ENCODE data around the gene KIF21A.
"Not testable (repeated sequence)": the region's sequence is repeated elsewhere in the genome, so short reads cannot be mapped to it uniquely, and the experiment has no call there.

The KIF21A gene

DNA sequence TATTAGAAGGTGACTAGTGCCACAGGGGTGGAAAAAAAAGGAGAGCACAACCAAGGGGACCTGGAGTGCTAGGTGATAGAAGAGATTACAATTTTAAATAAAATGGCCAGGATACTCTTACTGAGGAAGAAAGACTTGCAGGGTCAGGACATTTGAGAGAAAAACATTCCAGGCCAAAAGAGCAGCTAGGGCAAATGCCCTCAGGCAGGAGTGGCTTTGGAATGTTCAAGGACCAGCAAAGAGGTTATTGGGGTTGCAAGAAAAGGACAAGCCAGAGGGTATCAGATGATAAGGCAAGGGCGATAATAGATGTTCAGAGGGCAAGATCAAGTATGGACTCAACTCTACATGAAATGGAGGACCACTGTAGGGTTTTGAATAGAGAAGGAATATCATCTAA is 146.4 kb downstream of the KIF21A start:
- no peak for DNase-seq (ENCODE audit: low read depth)
- TF ChIP-seq, protein P1, sequence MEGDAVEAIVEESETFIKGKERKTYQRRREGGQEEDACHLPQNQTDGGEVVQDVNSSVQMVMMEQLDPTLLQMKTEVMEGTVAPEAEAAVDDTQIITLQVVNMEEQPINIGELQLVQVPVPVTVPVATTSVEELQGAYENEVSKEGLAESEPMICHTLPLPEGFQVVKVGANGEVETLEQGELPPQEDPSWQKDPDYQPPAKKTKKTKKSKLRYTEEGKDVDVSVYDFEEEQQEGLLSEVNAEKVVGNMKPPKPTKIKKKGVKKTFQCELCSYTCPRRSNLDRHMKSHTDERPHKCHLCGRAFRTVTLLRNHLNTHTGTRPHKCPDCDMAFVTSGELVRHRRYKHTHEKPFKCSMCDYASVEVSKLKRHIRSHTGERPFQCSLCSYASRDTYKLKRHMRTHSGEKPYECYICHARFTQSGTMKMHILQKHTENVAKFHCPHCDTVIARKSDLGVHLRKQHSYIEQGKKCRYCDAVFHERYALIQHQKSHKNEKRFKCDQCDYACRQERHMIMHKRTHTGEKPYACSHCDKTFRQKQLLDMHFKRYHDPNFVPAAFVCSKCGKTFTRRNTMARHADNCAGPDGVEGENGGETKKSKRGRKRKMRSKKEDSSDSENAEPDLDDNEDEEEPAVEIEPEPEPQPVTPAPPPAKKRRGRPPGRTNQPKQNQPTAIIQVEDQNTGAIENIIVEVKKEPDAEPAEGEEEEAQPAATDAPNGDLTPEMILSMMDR (IDR thresholded peaks at IDR 0.05; ENCODE audit: low read depth, low read length, missing control alignments), result no peak
- H3K4me3 ChIP-seq (ENCODE audit: low read depth, low read length), result no peak overlapping the region

DNA sequence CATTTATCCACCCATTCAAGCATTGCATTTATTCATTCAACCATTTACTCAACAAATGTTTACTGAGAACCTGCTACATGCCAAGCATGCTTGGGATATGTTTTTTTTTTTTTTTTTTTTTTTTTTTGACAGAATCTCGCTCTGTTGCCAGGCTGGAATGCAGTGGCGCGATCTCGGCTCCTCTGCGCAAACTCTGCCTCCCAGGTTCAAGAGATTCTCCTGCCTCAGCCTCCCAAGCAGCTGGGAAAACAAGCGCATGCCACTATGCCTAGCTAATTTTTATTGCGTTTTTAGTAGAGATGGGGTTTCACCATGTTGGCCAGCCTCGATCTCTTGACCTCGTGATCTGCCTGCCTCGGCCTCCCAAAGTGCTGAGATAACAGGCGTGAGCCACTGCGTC is 147.3 kb downstream of the KIF21A start:
- not testable (repeated sequence) for DNase-seq (ENCODE audit: low read depth)

DNA sequence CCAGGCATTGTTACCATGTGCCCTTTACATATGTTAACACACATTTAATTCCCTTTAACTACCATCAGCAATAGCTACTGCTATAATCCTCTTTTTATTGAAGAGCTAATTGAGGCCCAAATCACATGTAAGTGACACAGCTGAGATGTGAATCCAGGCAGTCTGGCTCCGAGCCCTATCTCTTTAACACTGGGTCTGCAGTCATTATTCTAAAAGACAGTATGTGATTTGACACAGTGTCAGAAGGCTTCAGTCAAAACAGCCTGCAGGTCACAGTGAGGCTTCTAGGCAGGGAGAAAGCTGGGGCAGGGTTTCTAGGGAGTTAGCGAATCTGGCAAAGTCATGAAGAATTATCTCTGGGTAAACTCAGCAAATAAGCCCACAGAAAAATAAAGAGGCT is 148.2 kb downstream of the KIF21A start:
- TF ChIP-seq, protein P1 (IDR thresholded peaks at IDR 0.05; ENCODE audit: low read depth, low read length, missing control alignments), result no peak
- DNase-seq (ENCODE audit: low read depth), result no peak
- no peak overlapping the region for H3K4me3 ChIP-seq (ENCODE audit: low read depth, low read length)

More for the DNA sequence above, 147.3 kb downstream of the KIF21A start:
- not testable (repeated sequence) for H3K4me3 ChIP-seq (ENCODE audit: low read depth, low read length)

DNA sequence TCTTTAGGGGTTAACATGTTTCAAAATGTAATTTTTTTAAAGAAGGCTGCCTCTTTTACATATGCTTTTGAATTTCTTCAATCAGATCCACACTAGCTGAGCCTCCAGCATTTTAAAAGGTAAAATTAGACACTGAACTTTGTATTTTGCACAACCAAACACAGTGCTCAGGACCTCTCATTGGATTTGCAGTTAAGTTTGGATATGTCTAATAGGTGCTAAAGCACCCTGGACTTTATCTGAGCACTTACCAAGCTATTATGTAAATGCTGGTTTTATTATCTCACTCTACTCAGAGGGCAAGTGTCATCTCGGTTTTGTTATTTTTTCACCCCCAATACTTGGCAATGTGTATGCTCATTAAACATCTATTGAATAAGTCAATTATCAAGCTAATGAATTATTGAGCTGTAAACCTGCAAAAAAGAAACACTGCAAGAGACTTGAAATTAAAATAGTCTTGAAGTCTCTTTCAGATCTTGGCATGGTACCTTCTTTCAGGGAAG is 150.7 kb downstream of the KIF21A start:
- no peak for DNase-seq (ENCODE audit: low read depth)
- TF ChIP-seq, protein P1 (IDR thresholded peaks at IDR 0.05; ENCODE audit: low read depth, low read length, missing control alignments), result no peak
- H3K4me3 ChIP-seq (ENCODE audit: low read depth, low read length), result no peak overlapping the region

DNA sequence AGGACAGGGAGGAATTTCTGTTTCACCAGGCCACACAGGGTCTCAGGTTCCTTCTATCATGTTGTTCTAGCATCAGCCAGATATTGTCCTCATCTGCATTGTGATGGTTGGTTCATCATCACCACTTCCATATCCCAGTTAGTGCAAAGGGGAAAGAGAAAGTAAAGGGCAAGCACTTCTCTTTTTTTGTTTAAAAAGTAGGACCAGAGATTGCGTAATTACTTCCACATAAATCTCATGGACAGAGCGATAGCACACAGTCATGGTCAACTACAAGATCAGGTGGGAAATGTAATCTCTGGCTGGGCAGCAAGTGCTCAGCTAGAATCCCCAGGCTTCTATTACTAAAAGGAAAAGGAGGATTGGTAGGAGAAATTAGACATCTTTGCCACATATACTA is 155.1 kb downstream of the KIF21A start:
- no peak overlapping the region for H3K4me3 ChIP-seq (ENCODE audit: low read depth, low read length)
- TF ChIP-seq, protein P1 (IDR thresholded peaks at IDR 0.05; ENCODE audit: low read depth, low read length, missing control alignments), result no peak
- no peak for DNase-seq (ENCODE audit: low read depth)

DNA sequence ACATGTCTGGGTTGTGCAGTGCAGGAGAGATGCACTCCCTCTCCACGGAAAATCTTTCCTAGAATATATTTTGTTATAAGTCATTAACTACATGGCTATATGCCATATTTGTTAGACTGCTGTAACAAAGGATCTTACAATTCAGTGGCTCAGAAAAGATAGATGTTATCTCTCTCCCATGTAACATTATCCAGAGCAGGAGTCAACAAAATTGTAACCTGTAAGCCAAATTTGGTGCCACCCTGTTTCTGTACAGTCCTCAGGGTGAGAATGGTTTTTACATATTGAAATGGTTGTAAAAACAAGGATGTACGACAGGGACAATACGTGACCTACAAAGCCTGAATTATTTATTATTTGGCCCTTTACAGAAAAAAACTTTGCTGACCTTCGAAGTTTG is 155.5 kb downstream of the KIF21A start:
- H3K4me3 ChIP-seq (ENCODE audit: low read depth, low read length), result no peak overlapping the region
- TF ChIP-seq, protein P1 (IDR thresholded peaks at IDR 0.05; ENCODE audit: low read depth, low read length, missing control alignments), result no peak
- no peak for DNase-seq (ENCODE audit: low read depth)

DNA sequence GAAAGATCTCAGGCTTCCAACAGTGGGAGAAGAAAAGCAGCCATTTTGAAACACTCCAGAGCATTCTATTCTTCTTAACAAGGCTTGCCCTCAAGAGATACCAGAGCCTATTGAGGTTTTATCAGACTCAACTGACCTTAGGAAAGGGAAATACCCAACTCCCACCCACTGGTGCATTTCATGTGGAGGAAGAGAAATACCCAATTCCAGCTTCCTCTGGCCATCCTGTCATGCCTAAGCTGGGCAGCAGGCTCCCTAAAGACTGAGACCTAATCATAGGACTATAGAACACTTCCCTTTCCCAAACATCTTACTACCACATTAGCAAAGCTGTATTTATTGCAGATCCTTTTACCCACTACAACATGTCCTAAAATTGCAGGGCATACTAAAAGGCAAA is 164.5 kb downstream of the KIF21A start:
- TF ChIP-seq, protein P1 (IDR thresholded peaks at IDR 0.05; ENCODE audit: low read depth, low read length, missing control alignments), result no peak
- no peak for DNase-seq (ENCODE audit: low read depth)
- no peak overlapping the region for H3K4me3 ChIP-seq (ENCODE audit: low read depth, low read length)
